HepG2 (cell line): Measurements from ENCODE around the gene CARD8. TPM values are rescaled to one million over a fixed set of nuclear protein-coding genes. Genes with fewer than 3 reads are reported as not detected.
"Not testable (repeated sequence)": the region's sequence is repeated elsewhere in the genome, so short reads cannot be mapped to it uniquely, and the experiment has no call there.

ENCODE experiments used
- ATAC-seq: fragments of 200-7000 bp; cut with Tn5 transposase; 3 replicates; pipeline ENCODE4 v1.9.1; 2020; ENCODE audit warnings: mild to moderate bottlenecking, moderate library complexity
- BruUV-seq: library from RNA; stranded (reverse); fragments of 400-500 nt; replicated peaks from 2 replicates; lab custom pipeline; 2021; lab: Mats Ljungman, UMichigan
- CTCF ChIA-PET: fragments of 300-600 bp; formaldehyde crosslinking; extraction: SDS; loops from one replicate; lab custom pipeline; 2021; ENCODE audit warnings: low total read pairs, inconsistent platforms, low intra/inter-chr PET ratio; lab: Yijun Ruan, JAX
- POLR2A ChIA-PET: fragments of 350-600 bp; sonication (Branson Sonifier 250); formaldehyde crosslinking; loops from one replicate; lab custom pipeline; 2020; ENCODE audit warnings: antibody characterized with exemption, inconsistent platforms; lab: Yijun Ruan, JAX
- DNase-seq: peaks from one replicate; pipeline ENCODE4 v3.0.0-alpha.2; 2015; ENCODE audit warnings: low spot score
- FAIRE-seq: peaks from 3 replicates; lab custom pipeline; 2011; peaks lifted over from hg19 to GRCh38; lab: Jason Lieb, UNC
- H2AFZ ChIP-seq: one replicate; pipeline ENCODE4 v1.6.1; 2011; ENCODE audit warnings: low read length, inconsistent platforms
- H3K27ac ChIP-seq: fragments of 300-600 bp; 3 replicates; pipeline ENCODE4 v1.8.0; 2011; ENCODE audit warnings: mixed run types, mild to moderate bottlenecking, mixed read lengths, low read length, inconsistent platforms; ENCODE audit not compliant: insufficient read depth; ENCODE audit errors: extremely low read length
- H3K27me3 ChIP-seq, 2 experiments: fragments of 200-600 bp in 1 of 2; 2 replicates in 1 of 2; 3 replicates in 1 of 2; pipeline versions ENCODE4 v1.6.0 to v1.8.0; 2011; ENCODE audit warnings: low read length in 2 of 2, mild to moderate bottlenecking in 2 of 2, moderate library complexity in 2 of 2, inconsistent platforms in 1 of 2; ENCODE audit not compliant: insufficient read depth in 2 of 2, control insufficient read depth in 1 of 2
- H3K36me3 ChIP-seq, 2 experiments: fragments of 200-600 bp in 1 of 2; replicated peaks in 1 of 2; 2 replicates in 1 of 2; 3 replicates in 1 of 2; pipeline versions ENCODE4 v1.5.1 to v1.8.0; 2011; ENCODE audit warnings: low read length in 2 of 2, inconsistent platforms in 1 of 2; ENCODE audit not compliant: insufficient read depth in 2 of 2, control insufficient read depth in 1 of 2
- H3K4me1 ChIP-seq: 2 replicates; pipeline ENCODE4 v1.5.1; 2012; ENCODE audit warnings: low read length, inconsistent platforms; ENCODE audit not compliant: insufficient read depth
- H3K4me2 ChIP-seq: 2 replicates; pipeline ENCODE4 v1.6.0; 2011; ENCODE audit warnings: low read depth, low read length, inconsistent platforms
- H3K4me3 ChIP-seq, 3 experiments: fragments of 200-600 bp in 1 of 3; sonication (generic), shearing (Covaris generic) in 1 of 3; replicated peaks in 1 of 3; 2 replicates each; pipeline ENCODE4 v1.5.1; 2011 to 2016; ENCODE audit warnings: low read length in 3 of 3, inconsistent platforms in 2 of 3, low read depth in 2 of 3, mild to moderate bottlenecking in 2 of 3, control low read depth in 1 of 3, mixed read lengths in 1 of 3; ENCODE audit not compliant: insufficient read depth in 1 of 3
- H3K79me2 ChIP-seq: one replicate; pipeline ENCODE4 v1.6.1; 2011; ENCODE audit warnings: low read length, inconsistent platforms; ENCODE audit not compliant: insufficient read depth
- H3K9ac ChIP-seq: 2 replicates; pipeline ENCODE4 v1.6.0; 2011; ENCODE audit warnings: mild to moderate bottlenecking, low read depth, low read length, inconsistent platforms; ENCODE audit not compliant: insufficient read depth
- H3K9me3 ChIP-seq: 2 replicates; pipeline ENCODE4 v1.5.1; 2012; ENCODE audit warnings: mild to moderate bottlenecking, low read length
- H4K20me1 ChIP-seq: 2 replicates; pipeline ENCODE4 v1.6.0; 2011; ENCODE audit warnings: inconsistent platforms, mild to moderate bottlenecking, low read length, moderate library complexity; ENCODE audit not compliant: insufficient read depth
- ETV6 ChIP-seq: sonication (generic); formaldehyde crosslinking; conservative IDR thresholded peaks from 2 replicates; pipeline ENCODE4 v1.4.0; 2020; ENCODE audit warnings: missing genetic modification reagents
- KMT2B ChIP-seq: IDR thresholded peaks from 2 replicates; pipeline ENCODE4 v1.6.1; 2016; ENCODE audit warnings: missing genetic modification reagents, missing compliant biosample characterization
- MYNN ChIP-seq: sonication (generic); formaldehyde crosslinking; IDR thresholded peaks from 2 replicates; pipeline ENCODE4 v1.4.0; 2020; ENCODE audit warnings: mild to moderate bottlenecking, low read depth, missing genetic modification reagents
- PHF21A ChIP-seq: sonication (generic); formaldehyde crosslinking; IDR thresholded peaks from 2 replicates; pipeline ENCODE4 v1.5.0; 2020; ENCODE audit warnings: mild to moderate bottlenecking, missing genetic modification reagents
- REL ChIP-seq: sonication (generic); formaldehyde crosslinking; conservative IDR thresholded peaks from 2 replicates; pipeline ENCODE4 v1.8.0; 2022; ENCODE audit warnings: mild to moderate bottlenecking, missing genetic modification reagents, moderate library complexity
- SIX4 ChIP-seq: sonication (generic); formaldehyde crosslinking; IDR thresholded peaks from 2 replicates; pipeline ENCODE4 v1.4.0; 2020; ENCODE audit warnings: missing genetic modification reagents
- ZNF296 ChIP-seq: sonication (generic); formaldehyde crosslinking; conservative IDR thresholded peaks from 2 replicates; pipeline ENCODE4 v1.5.0; 2020; ENCODE audit warnings: mild to moderate bottlenecking, missing genetic modification reagents
- ZNF382 ChIP-seq: sonication (generic); formaldehyde crosslinking; IDR thresholded peaks from 2 replicates; pipeline ENCODE4 v1.5.0; 2020; ENCODE audit warnings: missing genetic modification reagents, mild to moderate bottlenecking, borderline replicate concordance
- WGBS: methylation state at CpG from one replicate; pipeline ENCODE4 v1.1.6; 2017; ENCODE audit warnings: low lambda C conversion rate; 5-methylcytosine and 5-hydroxymethylcytosine counted together
- in situ Hi-C: cut with HindIII; loops from 2 replicates; pipeline ENCODE4 v1.10.0; 2017; ENCODE audit warnings: low pct_unique_long_range_greater_than_20kb; ENCODE audit not compliant: extremely low pct_ligation_motif_present
- intact Hi-C: fragments of 100-400 bp; cut with micrococcal nuclease; formaldehyde crosslinking; loops from one replicate; pipeline ENCODE4 v1.10.0; 2022; ENCODE audit not compliant: unreplicated experiment
- polyA plus RNA-seq, 8 experiments: library from polyadenylated mRNA; depleted of rRNA in 3 of 8; stranded (reverse) in 7 of 8; unstranded in 1 of 8; fragments of >200 nt; fragmentation: Illumina TruSeq in 4 of 8; extraction: Trizol in 4 of 8; gene quantifications; 2 replicates each; pipeline versions ENCODE4 v1.2.1 to v1.2.3, GENCODE V29; 2011 to 2016; ENCODE audit warnings: low read depth in 4 of 8, missing spikeins in 1 of 8, mixed read lengths in 1 of 8; ENCODE audit not compliant: insufficient read depth in 1 of 8
- total RNA-seq, 5 experiments: library from RNA; depleted of rRNA; stranded (reverse); fragments of >200 nt; fragmentation: Illumina TruSeq; extraction: Trizol; gene quantifications; 2 replicates each; pipeline ENCODE4 v1.2.3, GENCODE V29; 2016; ENCODE audit warnings: low read depth in 1 of 5
- TF ChIP-seq, protein P1 (sequence below), 2 experiments: IDR thresholded peaks; 2 replicates each; pipeline ENCODE4 v1.6.1; 2011 to 2012; ENCODE audit warnings: low read length in 2 of 2, borderline replicate concordance in 1 of 2, low read depth in 1 of 2, mild to moderate bottlenecking in 1 of 2, moderate library complexity in 1 of 2
- TF ChIP-seq, protein P2 (sequence below): conservative IDR thresholded peaks from 2 replicates; pipeline ENCODE4 v1.6.1; 2018; ENCODE audit warnings: missing genetic modification reagents

CARD8 gene
- total and polyA plus RNA-seq, 2 of the 13 experiments (the other 11 are each of a cell fraction or from before 2014, with no cell fraction given) = 15.0 to 19.2 TPM

- no peaks in the 10 kb centered on the region for H3K79me2 ChIP-seq
- no peak for DNase-seq
- POLR2A ChIA-PET = no interaction called here
- peaks cover 1 to 21% of the 10 kb centered on the region in 2 experiments; a peak in 4 of 5 replicates for H3K36me3 ChIP-seq
- 96% methylated on average over 5 of the region's 5 CpGs for WGBS
- in situ Hi-C loops (no loop called here), intact Hi-C loops (no loop called here)
- no TSS peak for BruUV-seq
- H3K27ac ChIP-seq = no peak overlapping the region
- no peak for ATAC-seq
- no peak overlapping the region for H3K4me2 ChIP-seq
- H3K9ac ChIP-seq = no peak overlapping the region
- no peaks in the 10 kb centered on the region for H3K27me3 ChIP-seq
- H3K9me3 ChIP-seq = no peaks in the 10 kb centered on the region
- H2AFZ ChIP-seq = no peak overlapping the region
- no peak for FAIRE-seq
- H4K20me1 ChIP-seq = no peaks in the 10 kb centered on the region
- CTCF ChIA-PET = no interaction called here
- H3K4me3 ChIP-seq = no peak overlapping the region
- TF ChIP-seq REL (no peak), ZNF296 (no peak), PHF21A (CRISPR knock-in tag) (no peak), ZNF382 (CRISPR knock-in tag) (no peak), KMT2B (CRISPR knock-in tag) (no peak), MYNN (no peak), ETV6 (CRISPR knock-in tag) (no peak), SIX4 (CRISPR knock-in tag) (no peak)
- TF ChIP-seq, protein P1, sequence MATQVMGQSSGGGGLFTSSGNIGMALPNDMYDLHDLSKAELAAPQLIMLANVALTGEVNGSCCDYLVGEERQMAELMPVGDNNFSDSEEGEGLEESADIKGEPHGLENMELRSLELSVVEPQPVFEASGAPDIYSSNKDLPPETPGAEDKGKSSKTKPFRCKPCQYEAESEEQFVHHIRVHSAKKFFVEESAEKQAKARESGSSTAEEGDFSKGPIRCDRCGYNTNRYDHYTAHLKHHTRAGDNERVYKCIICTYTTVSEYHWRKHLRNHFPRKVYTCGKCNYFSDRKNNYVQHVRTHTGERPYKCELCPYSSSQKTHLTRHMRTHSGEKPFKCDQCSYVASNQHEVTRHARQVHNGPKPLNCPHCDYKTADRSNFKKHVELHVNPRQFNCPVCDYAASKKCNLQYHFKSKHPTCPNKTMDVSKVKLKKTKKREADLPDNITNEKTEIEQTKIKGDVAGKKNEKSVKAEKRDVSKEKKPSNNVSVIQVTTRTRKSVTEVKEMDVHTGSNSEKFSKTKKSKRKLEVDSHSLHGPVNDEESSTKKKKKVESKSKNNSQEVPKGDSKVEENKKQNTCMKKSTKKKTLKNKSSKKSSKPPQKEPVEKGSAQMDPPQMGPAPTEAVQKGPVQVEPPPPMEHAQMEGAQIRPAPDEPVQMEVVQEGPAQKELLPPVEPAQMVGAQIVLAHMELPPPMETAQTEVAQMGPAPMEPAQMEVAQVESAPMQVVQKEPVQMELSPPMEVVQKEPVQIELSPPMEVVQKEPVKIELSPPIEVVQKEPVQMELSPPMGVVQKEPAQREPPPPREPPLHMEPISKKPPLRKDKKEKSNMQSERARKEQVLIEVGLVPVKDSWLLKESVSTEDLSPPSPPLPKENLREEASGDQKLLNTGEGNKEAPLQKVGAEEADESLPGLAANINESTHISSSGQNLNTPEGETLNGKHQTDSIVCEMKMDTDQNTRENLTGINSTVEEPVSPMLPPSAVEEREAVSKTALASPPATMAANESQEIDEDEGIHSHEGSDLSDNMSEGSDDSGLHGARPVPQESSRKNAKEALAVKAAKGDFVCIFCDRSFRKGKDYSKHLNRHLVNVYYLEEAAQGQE (IDR thresholded peaks at IDR 0.05; ENCODE audit: borderline replicate concordance in 1 of 2, low read depth in 1 of 2, low read length in 2 of 2) = no peak
- TF ChIP-seq, protein P2, sequence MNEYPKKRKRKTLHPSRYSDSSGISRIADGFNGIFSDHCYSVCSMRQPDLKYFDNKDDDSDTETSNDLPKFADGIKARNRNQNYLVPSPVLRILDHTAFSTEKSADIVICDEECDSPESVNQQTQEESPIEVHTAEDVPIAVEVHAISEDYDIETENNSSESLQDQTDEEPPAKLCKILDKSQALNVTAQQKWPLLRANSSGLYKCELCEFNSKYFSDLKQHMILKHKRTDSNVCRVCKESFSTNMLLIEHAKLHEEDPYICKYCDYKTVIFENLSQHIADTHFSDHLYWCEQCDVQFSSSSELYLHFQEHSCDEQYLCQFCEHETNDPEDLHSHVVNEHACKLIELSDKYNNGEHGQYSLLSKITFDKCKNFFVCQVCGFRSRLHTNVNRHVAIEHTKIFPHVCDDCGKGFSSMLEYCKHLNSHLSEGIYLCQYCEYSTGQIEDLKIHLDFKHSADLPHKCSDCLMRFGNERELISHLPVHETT (CRISPR knock-in tag) = no peak
- TF ChIP-seq, all 625 proteins: peak for 0
- peaks cover 11% of the 10 kb centered on the region for H3K4me1 ChIP-seq
These were observed 11.4 kb downstream of the CARD8 start for GRCh38 chr19:48244281-48244680.

DNA sequence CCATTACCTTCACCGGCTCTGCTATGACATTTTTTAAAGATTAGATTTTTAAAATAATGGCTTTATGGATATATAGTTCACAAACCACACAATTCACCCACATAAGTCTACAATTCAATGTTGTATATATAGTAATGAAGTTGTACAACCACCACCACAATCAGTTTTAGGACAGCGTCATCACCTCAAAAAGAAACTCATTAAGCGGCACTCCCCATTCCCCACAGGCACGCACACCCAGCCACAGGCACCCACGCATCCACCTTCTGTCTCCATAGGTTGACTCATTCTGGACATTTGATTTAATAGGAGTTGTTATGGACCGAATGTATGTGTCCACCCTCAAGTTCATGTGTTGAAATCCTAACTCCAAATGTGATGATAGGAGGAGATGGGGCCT, 13.9 kb downstream of the CARD8 start:
- WGBS = 100% methylated on average over 6 of the region's 6 CpGs
- CTCF ChIA-PET = not testable (repeated sequence)

More for the DNA sequence above, 13.9 kb downstream of the CARD8 start:
- H3K4me3 ChIP-seq, BruUV-seq, ATAC-seq, H3K27me3 ChIP-seq, H4K20me1 ChIP-seq, FAIRE-seq, H3K4me2 ChIP-seq, H3K9me3 ChIP-seq, H3K9ac ChIP-seq, POLR2A ChIA-PET, in situ Hi-C loops, H2AFZ ChIP-seq, H3K27ac ChIP-seq, DNase-seq, intact Hi-C loops, H3K4me1 ChIP-seq, H3K79me2 ChIP-seq: not testable (repeated sequence)
- peaks cover 3 to 19% of the 10 kb centered on the region in 2 experiments; a peak in 4 of 5 replicates for H3K36me3 ChIP-seq
